Fibroblast of lung (primary cell): Measurements from ENCODE around the gene ARHGAP18. TPM values are rescaled to one million over a fixed set of nuclear protein-coding genes. Genes with fewer than 3 reads are reported as not detected.

Experiments
- DNase-seq, 2 donors: peaks; one replicate each; pipeline versions ENCODE4 v3.0.0 to v3.0.0-alpha.2; 2010; ENCODE audit warnings: low read depth in 2 of 2
- H2AFZ ChIP-seq: 2 replicates; pipeline ENCODE4 v1.5.1; 2012; ENCODE audit warnings: low read length, control low read depth, inconsistent platforms
- H3K27ac ChIP-seq: 2 replicates; pipeline ENCODE4 v1.5.1; 2011; ENCODE audit warnings: low read length, control low read depth; ENCODE audit not compliant: insufficient read depth
- H3K27me3 ChIP-seq: 2 replicates; pipeline ENCODE4 v1.5.1; 2011; ENCODE audit warnings: mild to moderate bottlenecking, low read length; ENCODE audit not compliant: control insufficient read depth, insufficient read depth
- H3K36me3 ChIP-seq: 2 replicates; pipeline ENCODE4 v1.5.1; 2011; ENCODE audit warnings: low read length; ENCODE audit not compliant: control insufficient read depth, insufficient read depth
- H3K4me1 ChIP-seq: 2 replicates; pipeline ENCODE4 v1.5.1; 2011; ENCODE audit warnings: low read length; ENCODE audit not compliant: control insufficient read depth, insufficient read depth; ENCODE audit errors: extremely low read depth
- H3K4me2 ChIP-seq: 2 replicates; pipeline ENCODE4 v1.5.1; 2011; ENCODE audit warnings: low read length, control low read depth; ENCODE audit not compliant: insufficient read depth; ENCODE audit errors: extremely low read depth
- H3K4me3 ChIP-seq, 4 experiments: fragments of 200-600 bp in 1 of 4; sonication (generic) in 1 of 4; replicated peaks in 1 of 4; 2 replicates each; pipeline ENCODE4 v1.5.1; 2011 to 2016; ENCODE audit warnings: low read length in 4 of 4, low read depth in 3 of 4, mild to moderate bottlenecking in 3 of 4, control low read depth in 2 of 4, inconsistent platforms in 1 of 4, mixed read lengths in 1 of 4; ENCODE audit not compliant: insufficient read depth in 1 of 4; ENCODE audit errors: control extremely low read depth in 1 of 4
- H3K79me2 ChIP-seq: 2 replicates; pipeline ENCODE4 v1.5.1; 2012; ENCODE audit warnings: mild to moderate bottlenecking, low read length, inconsistent platforms; ENCODE audit not compliant: control insufficient read depth, insufficient read depth
- H3K9ac ChIP-seq: 2 replicates; pipeline ENCODE4 v1.5.1; 2011; ENCODE audit warnings: mild to moderate bottlenecking, low read length, control low read depth; ENCODE audit not compliant: insufficient read depth
- H3K9me3 ChIP-seq: 2 replicates; pipeline ENCODE4 v1.5.1; 2012; ENCODE audit warnings: low read depth, low read length; ENCODE audit not compliant: control insufficient read depth, insufficient read depth
- H4K20me1 ChIP-seq: 2 replicates; pipeline ENCODE4 v1.5.1; 2011; ENCODE audit warnings: low read length; ENCODE audit not compliant: control insufficient read depth, insufficient read depth; ENCODE audit errors: extremely low read depth
- EZH2 ChIP-seq: IDR thresholded peaks from 2 replicates; pipeline ENCODE4 v1.5.1; 2012; ENCODE audit warnings: low read length, control low read depth, mild to moderate bottlenecking; ENCODE audit errors: missing control alignments
- polyA plus RNA-seq, 2 donors: library from polyadenylated mRNA; depleted of rRNA in 1 of 2; stranded (reverse) in 1 of 2; unstranded in 1 of 2; fragments of >200 nt; gene quantifications; 2 replicates each; pipeline ENCODE4 v1.2.1, GENCODE V29; 2011 to 2012; ENCODE audit warnings: missing spikeins in 1 of 2
- total RNA-seq: library from RNA; depleted of rRNA; stranded (reverse); fragments of >200 nt; gene quantifications from 2 replicates; pipeline ENCODE4 v1.2.1, GENCODE V29; 2014
- TF ChIP-seq, protein P1 (sequence below), 2 donors: IDR thresholded peaks in 1 of 2; conservative IDR thresholded peaks in 1 of 2; 1 replicate in 1 of 2; 2 replicates in 1 of 2; pipeline ENCODE4 v1.5.1; 2011 to 2012; ENCODE audit warnings: low read length in 2 of 2, control low read depth in 1 of 2, inconsistent platforms in 1 of 2, low read depth in 1 of 2, mild to moderate bottlenecking in 1 of 2

Gene ARHGAP18
- total and polyA plus RNA-seq, 2 donors (not counting 1 experiment from before 2014, with no cell fraction given): 18.6 to 38.3 TPM

DNA sequence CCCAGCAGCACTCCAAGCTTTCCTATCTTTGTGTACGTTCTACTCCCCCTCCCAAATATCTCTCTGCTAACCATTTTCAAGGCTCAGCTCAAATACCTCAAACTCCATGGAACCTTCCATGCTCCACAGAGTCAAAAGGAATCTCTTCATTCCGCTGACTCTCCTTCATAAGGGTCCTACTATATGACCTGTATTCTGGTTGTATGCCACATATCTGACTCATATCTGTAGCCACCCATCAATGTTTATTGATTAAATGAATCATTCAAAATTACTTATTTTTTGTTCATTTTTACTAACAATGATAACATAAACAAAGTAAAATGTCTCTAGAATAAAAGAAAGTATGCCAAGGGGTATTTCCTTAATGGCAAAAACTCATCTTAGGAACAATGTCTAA lies 123.2 kb downstream of the ARHGAP18 start:
- peaks cover 5% of the 10 kb centered on the region for H3K4me1 ChIP-seq
- no peak overlapping the region for H2AFZ ChIP-seq
- TF ChIP-seq, protein P1, sequence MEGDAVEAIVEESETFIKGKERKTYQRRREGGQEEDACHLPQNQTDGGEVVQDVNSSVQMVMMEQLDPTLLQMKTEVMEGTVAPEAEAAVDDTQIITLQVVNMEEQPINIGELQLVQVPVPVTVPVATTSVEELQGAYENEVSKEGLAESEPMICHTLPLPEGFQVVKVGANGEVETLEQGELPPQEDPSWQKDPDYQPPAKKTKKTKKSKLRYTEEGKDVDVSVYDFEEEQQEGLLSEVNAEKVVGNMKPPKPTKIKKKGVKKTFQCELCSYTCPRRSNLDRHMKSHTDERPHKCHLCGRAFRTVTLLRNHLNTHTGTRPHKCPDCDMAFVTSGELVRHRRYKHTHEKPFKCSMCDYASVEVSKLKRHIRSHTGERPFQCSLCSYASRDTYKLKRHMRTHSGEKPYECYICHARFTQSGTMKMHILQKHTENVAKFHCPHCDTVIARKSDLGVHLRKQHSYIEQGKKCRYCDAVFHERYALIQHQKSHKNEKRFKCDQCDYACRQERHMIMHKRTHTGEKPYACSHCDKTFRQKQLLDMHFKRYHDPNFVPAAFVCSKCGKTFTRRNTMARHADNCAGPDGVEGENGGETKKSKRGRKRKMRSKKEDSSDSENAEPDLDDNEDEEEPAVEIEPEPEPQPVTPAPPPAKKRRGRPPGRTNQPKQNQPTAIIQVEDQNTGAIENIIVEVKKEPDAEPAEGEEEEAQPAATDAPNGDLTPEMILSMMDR (conservative IDR thresholded peaks at IDR 0.05 in 1 of 2, IDR thresholded peaks at IDR 0.05 in 1 of 2; ENCODE audit: low read depth in 1 of 2, low read length in 2 of 2): no peak
- TF ChIP-seq EZH2: no peak
- H3K36me3 ChIP-seq: peaks cover 2% of the 10 kb centered on the region
- H4K20me1 ChIP-seq: no peaks in the 10 kb centered on the region
- no peak overlapping the region for H3K4me3 ChIP-seq
- no peak overlapping the region for H3K27ac ChIP-seq
- H3K4me2 ChIP-seq: no peak overlapping the region
- H3K9me3 ChIP-seq: no peaks in the 10 kb centered on the region
- DNase-seq: peak; percentile 55 to 77
- H3K79me2 ChIP-seq: peaks cover 1% of the 10 kb centered on the region
- no peaks in the 10 kb centered on the region for H3K27me3 ChIP-seq
- no peak overlapping the region for H3K9ac ChIP-seq

DNA sequence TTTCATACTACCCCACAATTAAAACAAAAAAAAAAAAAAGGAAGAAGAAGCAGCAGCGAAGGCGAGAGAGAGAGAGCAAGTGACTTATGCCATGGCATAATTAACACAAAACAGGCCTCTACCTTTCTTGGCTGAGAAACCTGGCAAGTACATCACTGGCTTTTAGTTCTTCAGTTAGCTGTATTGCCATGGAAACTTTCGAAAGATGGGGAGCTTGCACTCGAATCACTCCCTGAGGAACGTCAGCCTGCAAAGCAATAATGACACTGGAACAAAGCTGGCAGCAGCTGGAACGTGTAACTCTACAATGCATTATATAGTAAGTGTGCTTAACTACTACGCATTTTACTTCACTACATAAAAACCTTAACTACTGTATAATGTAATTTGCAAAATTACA lies 126.1 kb downstream of the ARHGAP18 start:
- no peaks in the 10 kb centered on the region for H3K9me3 ChIP-seq
- H3K4me3 ChIP-seq: no peak overlapping the region
- TF ChIP-seq, protein P1 (conservative IDR thresholded peaks at IDR 0.05 in 1 of 2, IDR thresholded peaks at IDR 0.05 in 1 of 2; ENCODE audit: low read depth in 1 of 2, low read length in 2 of 2): no peak
- no peak for TF ChIP-seq EZH2
- H3K4me1 ChIP-seq: no peaks in the 10 kb centered on the region
- no peak overlapping the region for H3K9ac ChIP-seq
- no peak overlapping the region for H3K27ac ChIP-seq
- no peak overlapping the region for H2AFZ ChIP-seq
- no peak overlapping the region for H3K4me2 ChIP-seq
- H4K20me1 ChIP-seq: no peaks in the 10 kb centered on the region
- H3K27me3 ChIP-seq: no peaks in the 10 kb centered on the region
- H3K79me2 ChIP-seq: peaks cover 1% of the 10 kb centered on the region
- H3K36me3 ChIP-seq: peaks cover 2% of the 10 kb centered on the region
- DNase-seq: peak in 1 of 2 donors; percentile 44

DNA sequence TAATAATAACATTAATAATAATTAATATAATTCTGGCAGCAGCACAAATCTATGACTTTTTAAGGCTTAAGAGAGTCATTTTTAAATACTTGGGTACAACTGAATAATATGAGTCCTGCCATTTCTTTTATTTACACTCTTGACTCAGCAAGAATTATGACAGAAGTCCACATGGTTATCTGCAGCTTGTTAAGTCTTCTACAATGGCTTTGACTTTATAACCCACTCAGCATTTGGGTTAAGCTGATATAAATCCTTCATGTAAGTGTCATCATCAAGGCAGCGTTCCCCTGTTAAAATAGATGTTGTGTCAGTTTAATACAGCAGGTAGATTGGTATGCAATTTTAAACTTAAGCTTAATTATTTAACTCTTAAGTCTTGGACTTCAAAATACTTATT lies 131.7 kb downstream of the ARHGAP18 start:
- TF ChIP-seq, protein P1 (conservative IDR thresholded peaks at IDR 0.05 in 1 of 2, IDR thresholded peaks at IDR 0.05 in 1 of 2; ENCODE audit: low read depth in 1 of 2, low read length in 2 of 2): no peak
- TF ChIP-seq EZH2: no peak
- DNase-seq: no peak
- H3K27me3 ChIP-seq: no peaks in the 10 kb centered on the region
- no peak overlapping the region for H3K27ac ChIP-seq
- H3K4me2 ChIP-seq: no peak overlapping the region
- no peaks in the 10 kb centered on the region for H3K79me2 ChIP-seq
- no peaks in the 10 kb centered on the region for H3K36me3 ChIP-seq
- no peak overlapping the region for H3K4me3 ChIP-seq
- no peaks in the 10 kb centered on the region for H4K20me1 ChIP-seq
- no peak overlapping the region for H2AFZ ChIP-seq
- no peak overlapping the region for H3K9ac ChIP-seq
- H3K9me3 ChIP-seq: no peaks in the 10 kb centered on the region
- no peaks in the 10 kb centered on the region for H3K4me1 ChIP-seq
